ENCODE results near the gene PLEKHG3.

Gene PLEKHG3

DNA sequence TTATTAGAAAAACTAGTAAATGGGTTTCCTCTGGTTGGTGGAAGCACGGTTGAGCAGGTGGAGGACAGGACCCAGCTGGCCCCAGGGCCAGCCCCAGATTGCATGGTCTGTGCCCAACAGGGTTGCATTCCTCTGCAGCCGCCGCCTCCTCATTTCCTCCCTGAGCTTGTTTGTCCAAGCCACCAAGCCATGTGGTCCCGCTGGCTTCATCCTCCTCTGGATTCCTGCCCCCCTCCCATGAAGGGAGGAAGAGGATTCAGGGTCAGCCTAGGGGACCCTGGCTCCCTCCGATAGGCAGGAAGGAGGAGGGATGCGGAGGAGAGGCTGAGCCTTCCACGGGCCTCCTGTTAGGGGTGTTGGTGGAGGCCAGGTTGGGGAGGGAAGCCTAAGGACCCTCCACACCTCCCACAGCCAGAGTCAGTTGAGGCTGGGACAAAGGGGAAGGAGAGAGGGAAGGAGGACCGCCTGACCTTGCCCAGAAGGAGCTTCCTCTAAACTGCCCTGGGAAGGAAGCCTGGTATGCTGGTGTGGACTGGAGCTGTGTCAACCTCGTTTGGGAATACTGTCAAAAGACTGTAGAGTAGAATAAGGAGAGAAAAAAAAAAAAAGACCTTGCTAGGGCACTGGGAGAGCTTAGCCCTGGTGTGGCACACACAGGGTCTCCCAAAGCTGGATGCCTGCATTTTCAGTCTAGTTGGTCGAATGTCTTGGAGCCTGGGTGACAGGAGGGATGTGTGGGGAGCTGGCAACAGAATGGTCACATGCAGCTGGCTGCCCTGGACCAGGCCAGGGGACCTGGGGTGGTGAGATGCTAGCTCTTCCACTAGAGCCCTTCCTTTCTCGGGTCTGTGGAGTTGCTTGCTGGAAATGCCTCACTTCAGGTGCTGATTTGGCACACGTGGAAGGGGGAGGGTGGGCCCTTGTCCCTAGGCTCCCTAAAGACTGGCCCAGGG, 42.4 kb downstream of the PLEKHG3 start:
- no peak for DNase-seq (ENCODE audit: low read depth)

DNA sequence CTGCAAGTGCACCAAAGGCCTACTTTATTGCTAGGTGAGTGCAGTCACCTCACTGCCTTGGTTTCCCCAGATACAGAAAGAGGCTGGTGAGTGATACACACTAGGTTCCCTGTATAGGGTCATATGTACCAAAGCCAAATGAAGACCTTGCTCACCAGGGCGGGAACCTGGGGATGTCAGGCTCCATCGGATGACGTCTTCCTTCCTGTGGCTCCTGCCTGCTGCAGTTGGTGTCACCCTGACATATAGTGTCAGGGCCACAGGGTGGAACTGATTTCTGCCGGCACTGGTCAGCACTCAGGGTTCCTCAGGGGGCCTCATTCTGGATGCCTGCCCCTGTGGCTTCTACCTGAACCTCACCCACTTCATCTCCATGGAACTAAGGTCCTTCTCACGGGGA, 43.1 kb downstream of the PLEKHG3 start:
- no peak for DNase-seq (ENCODE audit: low read depth)

DNA sequence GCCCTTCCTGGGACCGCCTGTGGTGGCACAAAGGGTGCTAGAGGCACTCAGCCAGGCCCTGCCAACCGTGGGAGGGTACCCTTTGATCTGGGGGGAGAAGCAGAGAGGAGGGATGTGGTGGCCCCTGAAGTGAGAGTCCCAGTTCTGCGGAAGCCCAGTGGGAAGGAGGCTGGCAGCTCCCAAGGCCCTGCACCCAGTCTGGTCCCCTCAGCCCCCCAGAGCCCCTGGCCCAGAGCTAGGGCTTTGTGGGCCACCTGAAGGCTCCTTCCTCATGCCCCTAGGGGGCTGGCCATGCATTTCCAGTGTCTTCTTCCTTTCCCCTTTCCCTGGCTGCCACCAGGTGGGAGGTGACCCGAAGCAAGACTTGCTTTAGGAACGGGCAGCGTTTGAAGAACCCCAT, 44.3 kb downstream of the PLEKHG3 start:
- no peak for DNase-seq (ENCODE audit: low read depth)

DNA sequence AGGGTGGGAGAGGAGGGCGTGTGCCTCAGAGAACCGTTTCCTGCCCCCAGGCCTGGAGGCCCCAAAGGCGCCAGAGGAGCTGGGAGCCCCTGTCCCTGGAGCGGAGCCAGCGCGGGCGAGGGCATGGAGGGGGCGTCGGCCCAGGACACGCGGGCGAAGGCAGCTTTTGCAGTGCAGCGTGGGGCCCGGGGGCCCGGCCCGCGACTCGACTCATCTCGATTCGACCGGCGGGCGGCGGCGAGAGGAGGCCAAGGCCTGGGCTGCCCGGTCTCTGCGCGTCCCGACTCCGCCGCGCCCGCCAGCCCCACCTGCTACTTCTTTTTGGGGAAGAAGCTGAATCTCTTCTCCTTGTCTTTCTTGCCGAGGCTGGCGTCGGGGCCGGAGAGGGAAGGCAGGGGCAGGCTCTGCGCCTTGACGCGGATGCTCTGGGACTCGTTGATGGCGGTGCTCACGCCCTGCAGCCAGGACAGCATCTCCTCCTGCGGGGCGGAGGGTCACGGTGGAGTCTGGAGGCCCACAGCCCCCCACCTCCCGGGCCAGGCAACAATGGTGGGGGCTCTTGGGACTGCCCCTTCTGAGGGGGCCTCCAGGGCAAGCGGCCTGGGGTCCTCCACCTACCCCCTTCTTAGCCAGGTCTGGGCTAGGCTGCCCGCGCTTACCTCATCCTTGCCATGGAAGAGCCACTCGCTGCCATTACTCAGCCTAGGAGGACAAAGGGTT, 44.9 kb downstream of the PLEKHG3 start:
- no peak for DNase-seq (ENCODE audit: low read depth)

DNA sequence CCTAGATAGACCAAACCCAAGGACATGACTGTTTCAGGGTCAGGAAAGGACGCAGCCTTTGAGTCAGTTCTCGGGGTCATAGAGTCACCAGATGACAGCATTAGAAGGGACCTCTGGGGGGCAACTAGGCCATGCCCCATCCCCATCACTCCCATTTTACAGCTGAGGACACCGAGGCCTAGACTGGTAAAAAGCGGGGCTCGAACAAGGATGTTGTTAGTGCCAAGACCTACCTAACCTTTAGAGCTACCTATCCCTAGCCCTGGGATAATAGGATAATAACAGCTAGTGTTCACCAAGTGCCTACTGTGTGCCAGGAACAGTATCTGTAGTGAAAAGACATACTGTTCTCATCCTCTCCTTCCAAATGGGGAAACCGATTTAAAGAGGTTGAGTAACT, 48.7 kb downstream of the PLEKHG3 start:
- no peak for DNase-seq (ENCODE audit: low read depth)

DNA sequence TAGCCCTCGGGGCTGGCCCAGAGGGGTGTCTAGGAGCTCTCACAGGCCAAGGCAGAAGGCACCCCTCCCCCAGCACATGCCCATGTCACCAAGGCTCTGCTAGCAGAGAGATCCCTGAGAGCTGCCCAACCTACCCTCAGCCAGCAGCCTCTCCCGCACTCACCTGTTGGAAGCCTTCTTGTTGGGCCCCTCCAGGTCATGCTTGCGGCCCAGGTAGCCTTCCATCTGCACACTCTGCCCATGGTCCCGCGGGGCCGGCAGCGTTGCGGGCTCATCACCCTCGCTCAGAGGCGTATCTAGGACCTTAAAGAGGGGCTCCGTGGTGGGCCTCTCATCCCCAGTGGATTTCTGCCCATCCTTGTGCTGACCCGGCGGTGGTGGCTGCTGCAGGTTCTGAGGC, 49.1 kb downstream of the PLEKHG3 start:
- DNase-seq (ENCODE audit: low read depth) = no peak

DNA sequence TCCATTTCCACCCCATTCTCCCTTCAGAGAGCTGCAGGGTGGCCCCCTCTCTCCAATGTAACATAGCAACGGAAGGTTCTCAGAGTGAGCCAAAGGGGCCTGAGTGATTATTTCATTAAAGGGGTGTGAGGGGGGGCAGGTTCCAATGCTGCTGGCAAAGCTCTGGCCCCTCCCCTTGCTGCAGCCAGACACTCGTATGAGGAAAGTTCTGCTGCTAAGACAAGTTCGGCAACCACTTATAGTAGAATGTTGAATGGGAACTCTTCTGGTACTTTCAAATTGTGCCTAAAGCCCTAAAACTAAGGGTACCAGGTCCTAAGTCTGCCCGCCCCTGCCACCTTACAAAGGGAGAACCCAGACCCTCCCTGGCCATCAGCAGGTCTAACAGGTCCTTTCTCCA, 49.8 kb downstream of the PLEKHG3 start:
- DNase-seq (ENCODE audit: low read depth) = no peak

DNA sequence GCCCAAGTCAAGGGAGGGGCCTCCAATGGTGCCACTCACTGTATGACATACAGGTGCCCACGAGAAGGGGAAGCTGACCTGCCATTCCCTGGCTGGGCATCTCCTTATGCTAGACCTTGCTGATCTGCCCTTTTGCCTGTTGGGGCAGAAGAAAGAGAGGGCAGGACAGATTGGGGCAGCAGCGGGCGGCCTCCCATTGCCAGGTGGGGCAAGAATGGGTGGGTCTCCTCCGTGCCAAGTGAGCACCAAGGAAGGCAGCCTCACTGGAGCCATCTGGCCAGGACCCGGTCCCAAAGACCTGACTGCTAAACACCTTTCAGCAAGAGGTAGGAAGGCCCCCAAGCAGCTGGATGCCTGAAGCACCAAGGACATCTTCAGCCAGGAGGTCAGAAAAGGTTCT, 50.5 kb downstream of the PLEKHG3 start:
- DNase-seq (ENCODE audit: low read depth) = no peak

DNA sequence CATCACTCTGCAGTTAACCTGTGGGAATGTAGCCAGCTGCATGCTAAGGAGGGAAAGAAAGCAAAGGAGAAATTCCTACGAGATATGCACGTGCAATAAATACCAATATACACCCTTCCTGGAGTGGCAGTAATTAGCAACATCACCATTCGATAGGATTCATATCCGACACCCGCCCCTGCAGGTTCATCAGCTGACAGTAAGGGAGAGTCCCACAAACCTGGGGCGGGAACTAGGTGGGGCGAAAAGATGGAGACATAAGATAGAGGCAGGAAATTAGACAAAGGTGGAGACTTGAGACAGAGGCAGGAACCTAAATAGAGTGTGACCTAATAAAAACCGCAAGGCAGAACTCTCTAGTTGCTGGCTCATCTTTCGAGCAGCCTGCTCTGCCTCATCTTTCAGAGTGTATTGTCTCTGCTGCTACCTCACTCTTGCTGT, 51.6 kb downstream of the PLEKHG3 start:
- DNase-seq (ENCODE audit: low read depth) = peak; percentile 71

DNA sequence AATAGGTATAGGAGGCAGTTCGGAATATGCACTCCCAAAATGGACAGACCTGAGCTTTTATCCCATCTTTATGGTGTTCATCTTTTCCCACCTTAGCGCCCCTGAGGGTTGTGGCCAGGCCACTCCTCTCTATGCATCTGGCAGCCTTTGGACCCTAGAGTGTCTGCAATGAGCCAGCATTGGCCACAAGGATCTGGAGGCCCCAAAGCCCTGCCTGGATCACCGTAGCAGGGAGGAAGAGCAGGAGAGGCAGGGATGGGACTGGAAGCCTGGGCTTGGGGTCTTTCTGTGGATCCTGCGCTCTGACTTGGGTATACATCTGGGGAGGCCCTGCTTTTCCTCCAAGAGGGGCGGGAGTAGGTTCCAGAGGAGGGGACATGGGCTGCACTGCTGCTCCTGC, 52.5 kb downstream of the PLEKHG3 start:
- no peak for DNase-seq (ENCODE audit: low read depth)

DNA sequence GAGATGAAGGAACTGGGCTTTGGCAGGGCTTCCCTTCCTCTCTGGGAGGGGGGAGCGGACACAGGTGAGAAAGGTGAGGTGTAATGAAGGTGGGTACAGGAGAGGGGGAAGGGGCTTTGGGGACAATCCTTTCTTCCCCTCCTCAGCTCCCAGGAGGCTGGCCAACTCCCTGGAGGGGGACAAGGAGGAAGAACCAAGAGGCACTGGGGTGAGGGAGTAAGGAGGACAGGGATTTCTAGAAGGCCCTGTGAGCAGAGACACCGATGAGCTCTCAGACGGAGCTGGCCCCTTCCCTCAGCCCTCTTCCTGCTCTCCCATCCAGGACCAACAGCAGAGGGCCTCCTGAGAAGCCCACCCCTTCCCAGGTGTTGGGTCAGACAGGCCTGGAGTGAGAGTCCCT, 53.4 kb downstream of the PLEKHG3 start:
- DNase-seq (ENCODE audit: low read depth) = no peak

DNA sequence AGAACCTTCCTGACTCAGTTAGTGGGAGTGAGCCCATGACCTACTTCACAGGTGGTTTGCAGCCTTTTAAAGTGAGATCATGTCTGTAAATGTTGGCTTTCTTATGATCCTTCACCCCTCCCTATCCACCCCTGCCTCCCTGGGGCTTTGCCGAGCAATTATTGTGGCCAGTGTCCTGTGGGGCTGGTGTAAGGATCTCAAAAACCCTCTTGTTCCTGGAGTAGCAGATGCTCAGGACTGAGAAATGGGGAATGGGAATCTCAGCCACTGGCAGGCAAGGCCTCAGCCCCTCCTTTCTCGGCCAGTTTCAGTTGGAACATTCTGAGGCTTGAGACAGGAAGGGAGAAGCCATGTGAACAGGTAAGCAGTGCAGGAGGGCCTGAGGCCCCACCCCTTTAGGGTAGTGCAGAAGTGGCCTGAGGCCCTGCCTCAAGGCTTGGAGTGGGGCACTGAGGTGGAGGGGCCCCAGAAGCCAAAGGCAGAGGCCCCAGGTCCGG, 53.8 kb downstream of the PLEKHG3 start:
- DNase-seq (ENCODE audit: low read depth) = no peak

DNA sequence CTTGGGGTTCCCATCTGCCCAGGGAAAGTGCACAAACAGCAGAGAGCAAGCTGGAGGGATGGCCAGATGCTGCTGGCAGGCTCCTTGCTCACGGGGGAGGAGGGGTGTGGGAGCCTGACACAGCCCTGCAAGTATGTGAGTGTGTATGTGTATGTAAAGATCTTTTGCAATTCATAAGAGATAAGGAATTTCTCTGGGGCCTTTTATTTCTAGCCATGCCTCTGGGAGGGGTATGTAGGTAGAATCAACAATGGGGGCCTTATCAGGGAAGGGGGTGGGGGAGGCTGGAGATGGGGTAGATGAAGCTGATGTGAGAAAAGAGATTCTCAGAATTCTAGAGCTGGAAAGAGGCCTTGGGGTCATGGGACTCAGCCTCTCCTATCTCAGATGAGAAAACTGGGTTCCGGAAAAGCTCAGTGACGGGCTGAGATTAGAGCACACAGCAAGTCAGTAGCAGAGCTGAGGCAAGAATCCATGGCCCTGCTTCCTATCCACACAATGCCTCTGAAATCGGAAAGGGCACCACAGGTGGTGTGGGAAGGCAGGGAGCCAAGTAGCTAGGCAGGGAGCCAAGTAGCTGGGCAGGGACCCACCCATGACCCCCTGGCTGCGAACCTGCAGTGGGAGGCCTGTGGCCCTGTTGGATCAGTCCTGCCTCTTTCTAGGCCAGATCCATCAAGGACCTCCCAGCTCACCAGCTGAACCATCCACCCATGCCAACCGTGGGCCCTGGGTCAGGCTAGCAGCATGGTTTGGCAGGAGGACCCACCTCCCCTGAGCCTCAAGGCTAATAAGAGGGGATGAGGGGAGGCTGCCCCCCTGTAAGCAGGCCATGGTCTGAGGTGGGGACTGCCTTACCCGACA, 54.7 kb downstream of the PLEKHG3 start:
- DNase-seq (ENCODE audit: low read depth) = no peak

DNA sequence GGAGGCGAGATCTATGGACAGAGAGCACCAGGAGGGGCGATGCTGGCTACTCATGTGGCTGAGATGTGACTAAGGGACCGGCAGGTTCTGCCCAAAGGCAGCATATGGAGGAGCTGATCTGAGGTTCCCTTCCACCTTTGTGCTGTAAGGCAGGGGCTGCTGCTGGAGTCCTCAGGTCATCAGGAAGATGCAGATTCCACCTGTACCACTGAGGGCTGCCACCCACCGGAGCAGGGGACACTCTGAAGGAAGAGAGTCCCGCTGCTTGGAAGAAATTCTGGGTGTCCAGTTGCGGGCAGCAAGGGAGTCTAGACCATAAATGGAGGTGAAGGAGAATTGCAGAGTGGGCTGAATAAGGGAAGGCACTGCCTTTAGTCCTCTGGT, 55.3 kb downstream of the PLEKHG3 start:
- no peak for DNase-seq (ENCODE audit: low read depth)

DNA sequence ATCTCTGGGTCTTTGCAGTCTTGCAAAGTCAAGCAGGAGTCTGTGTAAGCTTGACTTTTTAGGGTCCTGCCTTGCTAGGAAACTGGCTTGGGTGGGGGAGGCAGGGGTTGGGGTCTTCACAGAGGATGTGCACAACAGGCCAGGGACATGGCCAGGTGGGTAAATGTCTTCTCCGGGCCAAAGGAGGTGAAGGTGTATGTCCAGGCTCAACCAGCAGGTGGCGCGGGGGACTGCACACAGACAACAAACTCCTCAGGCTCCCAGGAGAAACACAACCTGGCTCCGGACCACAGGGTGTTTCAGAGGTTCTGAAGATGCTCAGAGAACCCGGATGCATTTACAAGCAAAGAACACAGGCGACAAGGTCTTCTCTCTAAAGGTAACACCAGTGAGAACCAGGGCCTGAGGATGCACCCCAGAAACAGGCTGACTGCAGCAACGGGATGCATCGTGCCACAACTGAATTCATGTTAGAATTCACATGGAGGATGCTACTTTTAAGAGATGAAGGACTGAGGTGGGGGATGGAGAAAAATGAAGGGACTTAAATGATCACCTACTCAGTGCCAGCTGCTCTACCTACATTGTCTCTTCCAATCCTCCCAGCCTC, 56.0 kb downstream of the PLEKHG3 start:
- peak; percentile 44 for DNase-seq (ENCODE audit: low read depth)

DNA sequence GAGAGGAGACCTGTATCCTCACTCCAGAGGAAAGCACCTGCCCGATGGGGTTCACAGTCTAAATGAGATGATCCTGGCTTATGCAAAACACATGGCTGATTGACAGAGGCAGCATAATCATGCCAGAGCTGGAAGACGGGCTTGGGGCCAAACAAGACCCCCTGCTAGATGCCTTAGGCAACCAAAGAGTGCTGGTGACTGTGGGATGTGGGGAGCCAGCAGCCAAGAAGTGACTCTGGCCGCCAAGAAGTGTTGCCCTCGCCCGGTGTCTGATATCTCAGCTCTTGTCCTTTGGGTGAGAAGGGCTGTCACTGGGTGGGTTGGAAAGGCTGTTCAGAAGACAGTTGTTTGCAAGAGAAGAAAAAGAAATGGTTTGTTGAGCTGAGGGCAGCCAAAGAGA, 56.7 kb downstream of the PLEKHG3 start:
- DNase-seq (ENCODE audit: low read depth) = no peak

DNA sequence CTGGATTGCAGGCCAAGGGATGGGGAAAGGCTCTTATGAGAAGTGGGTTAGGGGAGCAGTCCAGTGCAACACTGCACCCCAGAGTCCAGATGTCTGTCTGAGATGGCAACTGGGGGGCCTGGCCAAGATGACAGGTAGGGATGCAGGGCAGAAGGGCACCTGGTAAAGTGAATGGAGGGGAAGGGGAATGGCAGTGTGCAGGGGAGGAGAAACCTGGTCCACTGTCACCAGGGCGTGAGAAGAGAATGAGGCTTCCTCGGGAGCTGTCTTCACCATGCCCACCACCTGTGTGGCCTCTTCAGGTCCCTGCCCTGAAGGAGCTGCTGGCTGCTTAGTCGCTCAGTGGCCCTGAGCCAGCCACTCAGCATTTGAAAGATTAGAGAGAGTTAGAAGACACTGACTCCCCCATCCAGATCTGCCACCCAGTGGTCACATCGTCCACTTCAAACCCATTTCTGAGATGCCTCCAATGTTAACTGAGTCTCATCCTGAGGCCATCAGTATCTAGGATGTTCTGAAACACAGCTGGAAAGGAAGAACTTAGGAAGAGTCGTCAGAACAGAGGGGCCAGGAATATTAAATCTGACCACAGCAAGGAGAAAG, 57.3 kb downstream of the PLEKHG3 start:
- no peak for DNase-seq (ENCODE audit: low read depth)

DNA sequence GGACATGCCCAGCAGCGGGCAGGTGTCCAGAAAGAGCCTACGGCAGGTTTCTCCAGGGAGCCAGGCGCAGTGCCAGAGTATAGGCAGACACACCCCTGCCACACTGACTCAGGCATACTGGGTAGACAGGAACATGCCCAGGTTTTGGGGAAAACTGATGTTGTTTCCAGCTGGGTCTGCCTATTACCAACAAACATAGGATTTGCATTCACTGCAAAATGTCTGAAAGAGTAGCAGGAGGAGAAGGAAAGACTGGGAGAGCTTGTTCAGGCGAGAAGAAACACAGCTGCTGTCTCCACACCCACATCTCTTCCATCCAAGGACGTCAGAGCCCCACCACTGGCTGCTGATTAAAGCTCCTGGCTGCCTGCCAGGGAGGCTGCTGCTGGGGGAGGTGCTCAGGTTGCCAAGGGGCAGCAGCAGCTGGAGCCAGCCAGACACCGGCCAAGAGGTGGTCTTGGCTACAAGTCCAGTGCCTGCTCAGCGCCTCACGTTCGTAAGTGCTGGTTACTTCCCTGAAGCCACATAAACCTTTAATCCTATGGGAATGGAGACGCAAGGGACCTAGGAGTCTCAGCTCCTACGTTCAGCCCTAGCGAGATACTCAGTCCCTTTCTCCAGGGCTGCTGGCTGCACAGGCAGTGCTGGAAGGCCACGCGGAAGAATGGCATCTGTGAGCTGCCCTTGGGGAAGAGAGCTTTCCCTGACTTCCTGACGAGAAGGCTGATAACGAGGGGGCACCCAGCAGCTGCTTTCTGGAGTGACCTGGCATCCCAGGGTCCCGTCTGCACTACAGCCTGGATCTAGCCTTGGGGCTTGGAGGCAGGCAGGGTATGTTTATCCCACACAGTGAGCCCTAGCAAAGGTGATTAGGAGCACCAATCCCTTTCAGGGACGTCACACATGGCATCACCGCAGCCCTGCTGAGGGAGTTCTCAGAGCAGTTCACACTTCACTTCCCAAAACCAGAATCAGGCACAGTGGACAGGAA, 58.1 kb downstream of the PLEKHG3 start:
- DNase-seq (ENCODE audit: low read depth) = peak; percentile 30

DNA sequence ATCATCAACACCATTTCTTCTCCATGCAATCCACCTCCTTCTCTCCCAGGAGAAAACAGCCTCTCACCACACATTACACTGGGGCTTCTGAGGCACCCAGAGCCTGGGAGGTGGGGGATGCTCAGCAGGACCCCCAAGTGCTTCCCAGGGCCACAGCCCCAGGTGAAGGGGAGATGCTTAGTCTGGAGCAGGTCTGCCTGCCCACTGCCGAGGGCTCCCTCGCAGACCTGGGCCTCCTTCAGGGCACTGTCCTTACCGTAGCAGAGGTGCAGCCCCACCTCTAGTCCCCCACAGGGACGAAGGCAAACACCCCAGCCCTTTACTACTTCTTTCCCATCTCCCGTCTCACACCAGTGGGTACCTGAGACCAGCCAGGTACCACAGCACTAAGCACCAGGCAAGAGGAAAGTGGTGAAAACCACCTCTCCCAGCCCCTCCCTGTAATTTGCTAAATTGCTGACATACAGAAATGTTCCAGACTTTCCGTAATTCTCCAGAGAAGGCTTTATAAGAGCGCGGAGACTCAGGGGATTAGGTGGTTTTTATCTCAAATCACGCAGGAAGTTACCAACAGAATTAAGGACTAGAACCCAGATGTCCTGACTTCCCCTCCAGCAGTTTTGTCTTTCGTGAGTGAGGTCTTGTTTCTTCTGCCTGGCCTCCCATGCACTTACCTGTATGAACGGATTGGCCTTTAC, 59.0 kb downstream of the PLEKHG3 start:
- DNase-seq (ENCODE audit: low read depth) = no peak
